Stimulated activated CD8-positive, alpha-beta memory T cell treated with anti-CD3 and anti-CD28 coated beads, Interleukin-4, amount 100 ng/mL, for 4 hours (primary cell): ENCODE data around the gene SLC5A4.
"Not testable (repeated sequence)": the region's sequence is repeated elsewhere in the genome, so short reads cannot be mapped to it uniquely, and the experiment has no call there.

ENCODE experiments used
- DNase-seq, 2 donors: peaks; one replicate each; pipeline ENCODE4 v3.0.0-alpha.2; 2020; ENCODE audit warnings: low read depth in 2 of 2, low spot score in 1 of 2

Gene SLC5A4

DNA sequence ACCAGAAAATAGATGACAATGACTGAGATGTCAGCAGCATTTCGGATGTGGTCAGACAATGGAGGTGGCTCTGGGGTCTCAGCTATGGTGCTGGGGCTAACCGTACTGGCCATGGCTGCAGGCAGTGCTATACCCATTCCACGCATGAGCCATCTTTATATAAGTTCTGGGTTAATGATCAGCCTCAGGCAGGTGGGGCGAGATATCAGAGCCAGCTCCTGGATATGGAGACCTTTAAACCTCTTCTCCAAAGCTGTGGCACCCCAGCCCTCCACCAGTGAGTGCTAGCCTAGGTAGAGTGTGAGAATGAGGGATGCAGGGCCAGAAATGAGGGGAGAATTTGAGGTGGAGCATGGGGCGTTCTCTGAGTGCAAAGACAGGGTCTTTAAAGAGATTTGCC is at the start of gene SLC5A4:
SLC5A4 (minus strand) TSS at position 131 of the 400 bp plus-strand sequence; CDS start at position 113, 18 bp downstream.
- DNase-seq = no peak

DNA sequence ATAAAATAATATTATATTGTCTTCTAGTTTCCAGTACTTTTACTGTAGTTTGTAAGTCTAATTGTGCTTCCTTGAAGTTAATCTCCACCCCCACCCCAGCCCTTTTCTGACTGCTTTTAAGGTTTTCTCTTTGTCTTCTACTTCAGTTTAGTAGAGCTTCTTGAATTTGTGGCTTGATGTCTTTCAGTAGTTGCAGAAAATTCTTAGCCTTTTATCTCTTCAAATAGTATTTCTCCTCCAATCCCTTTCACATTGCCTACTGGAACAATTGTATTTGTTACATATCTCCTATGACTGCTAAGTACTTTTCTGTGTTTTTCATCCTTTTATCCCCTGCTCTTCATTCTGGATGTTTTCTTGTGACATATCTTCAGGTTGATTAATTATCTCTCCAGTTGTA is 38.8 kb upstream of the SLC5A4 start:
- not testable (repeated sequence) for DNase-seq

DNA sequence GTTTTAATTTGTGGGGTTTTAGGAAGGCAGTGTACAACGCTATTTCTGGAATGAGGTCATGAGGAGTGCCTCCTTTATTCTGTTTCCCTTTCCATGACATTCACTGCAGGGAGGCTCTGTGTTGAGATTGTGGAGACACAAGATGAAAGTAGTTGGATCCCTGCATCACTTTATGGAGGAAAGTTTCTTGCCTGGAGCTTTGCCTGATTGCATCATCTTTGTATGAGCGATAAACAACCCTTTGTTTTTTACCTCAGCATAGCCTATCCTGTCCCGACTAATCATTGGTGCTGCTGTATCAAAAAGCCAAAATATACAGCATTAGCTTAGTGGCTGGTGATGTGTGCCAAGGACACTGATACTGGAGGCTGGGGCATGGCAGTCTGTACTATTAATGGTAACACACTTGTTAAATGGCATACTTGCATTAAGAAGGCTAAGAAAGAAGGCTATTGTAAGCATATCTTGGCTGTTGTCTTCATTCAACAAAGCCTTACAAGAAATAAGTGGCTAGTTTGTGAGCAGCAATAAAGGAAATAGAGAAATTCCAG is 31.2 kb upstream of the SLC5A4 start:
- no peak for DNase-seq

DNA sequence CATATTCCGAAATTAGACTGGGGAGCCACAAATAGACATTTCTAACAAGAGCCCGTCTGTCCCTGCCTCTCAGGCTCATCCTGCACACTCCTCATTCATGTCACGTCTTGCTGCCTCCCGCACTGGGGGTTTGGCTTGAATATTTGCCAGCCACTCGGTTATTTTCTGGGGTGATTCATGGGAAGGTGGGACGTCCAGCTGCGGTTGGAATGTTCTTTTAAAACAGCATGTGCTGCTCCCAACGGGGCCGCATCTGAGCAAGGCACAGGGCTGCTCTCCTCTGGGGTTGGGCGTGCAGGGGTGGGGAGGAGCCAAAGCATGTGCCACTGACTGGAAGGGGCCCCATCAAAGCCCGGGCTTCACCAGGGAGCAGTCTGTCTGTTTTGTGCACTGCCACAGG is 25.9 kb upstream of the SLC5A4 start:
- DNase-seq = no peak

DNA sequence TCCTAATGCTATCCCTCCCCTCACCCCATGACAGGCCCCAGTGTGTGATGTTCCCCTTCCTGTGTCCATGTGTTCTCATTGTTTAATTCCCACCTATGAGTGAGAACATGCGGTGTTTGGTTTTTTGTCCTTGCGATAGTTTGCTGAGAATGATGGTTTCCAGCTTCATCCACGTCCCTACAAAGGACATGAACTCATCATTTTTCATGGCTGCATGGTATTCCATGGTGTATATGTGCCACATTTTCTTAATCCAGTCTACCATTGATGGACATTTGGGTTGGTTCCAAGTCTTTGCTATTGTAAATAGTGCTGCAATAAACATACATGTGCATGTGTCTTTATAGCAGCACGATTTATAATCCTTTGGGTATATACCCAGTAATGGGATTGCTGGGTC is 20.2 kb upstream of the SLC5A4 start:
- DNase-seq = not testable (repeated sequence)

DNA sequence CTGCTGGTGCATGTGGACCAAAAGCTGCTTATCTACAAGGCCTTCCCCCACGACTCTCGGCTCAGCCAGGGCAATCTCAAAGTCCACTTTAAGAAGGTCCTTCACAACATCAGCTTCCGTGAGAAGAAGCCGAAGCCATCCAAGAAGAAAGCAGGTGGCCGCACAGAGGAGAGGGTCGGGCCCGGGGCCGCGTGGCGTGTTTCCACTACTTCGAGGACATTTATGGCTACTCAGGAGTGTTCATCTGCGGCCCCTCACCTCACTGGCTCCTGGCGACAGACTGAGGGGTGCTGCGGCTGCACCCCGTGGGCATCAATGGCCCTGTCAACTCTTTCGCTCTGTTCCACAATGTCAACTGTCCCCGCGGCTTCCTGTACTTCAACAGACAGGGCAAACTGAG is 16.2 kb upstream of the SLC5A4 start:
- DNase-seq = no peak

DNA sequence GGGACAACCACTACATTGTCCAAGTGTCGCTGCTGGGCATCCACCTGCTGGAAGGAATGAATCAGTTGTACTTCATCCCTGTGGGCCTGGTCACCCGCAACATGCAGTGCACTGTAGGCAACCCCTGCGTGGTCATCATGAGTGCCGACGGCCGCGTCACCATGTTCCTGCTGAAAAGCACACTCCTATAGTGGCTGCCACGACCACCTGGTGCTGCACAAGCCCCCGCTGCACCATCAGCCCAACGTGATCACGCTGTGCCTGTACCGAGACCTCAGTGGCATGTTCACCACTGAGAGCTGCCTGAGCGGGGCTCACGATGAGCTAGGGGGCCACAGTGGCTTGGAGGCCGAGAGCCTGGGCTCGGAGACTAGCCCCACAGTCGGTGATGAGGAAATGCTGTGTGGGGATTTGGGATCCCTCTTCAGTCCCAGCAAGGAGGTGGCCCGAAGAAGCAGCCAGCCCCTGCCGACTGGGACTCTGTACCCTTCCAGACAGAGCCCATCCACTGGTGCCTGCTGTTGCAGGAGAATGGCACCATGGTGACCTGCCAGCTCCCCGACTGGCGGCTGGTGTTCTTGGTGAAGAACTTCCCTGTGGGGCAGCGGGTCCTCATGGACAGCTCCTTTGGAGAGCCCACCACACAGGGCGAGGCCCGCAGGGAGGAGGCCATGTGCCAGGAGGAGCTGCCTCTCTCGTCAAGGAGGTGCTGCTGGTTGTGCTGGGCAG is 15.7 kb upstream of the SLC5A4 start:
- no peak for DNase-seq

DNA sequence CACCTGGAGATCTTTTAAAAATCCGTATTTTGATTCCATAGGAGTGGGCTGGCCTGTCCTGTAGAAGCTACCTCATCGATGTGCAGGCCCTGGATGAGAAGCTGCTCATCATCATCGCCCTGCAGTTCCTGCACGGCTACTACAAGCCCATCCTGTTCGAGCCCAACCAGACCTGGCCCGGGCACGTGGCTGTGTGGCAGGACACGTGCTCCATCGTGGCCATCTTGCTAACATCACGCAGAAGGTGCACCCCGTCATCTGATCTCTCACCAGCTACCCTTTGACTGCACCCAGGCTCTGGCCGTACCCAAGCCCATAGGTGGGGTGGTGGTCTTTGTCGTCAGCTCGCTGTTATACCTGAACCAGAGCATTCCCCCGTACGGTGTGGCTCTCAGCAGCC is 14.2 kb upstream of the SLC5A4 start:
- no peak for DNase-seq

DNA sequence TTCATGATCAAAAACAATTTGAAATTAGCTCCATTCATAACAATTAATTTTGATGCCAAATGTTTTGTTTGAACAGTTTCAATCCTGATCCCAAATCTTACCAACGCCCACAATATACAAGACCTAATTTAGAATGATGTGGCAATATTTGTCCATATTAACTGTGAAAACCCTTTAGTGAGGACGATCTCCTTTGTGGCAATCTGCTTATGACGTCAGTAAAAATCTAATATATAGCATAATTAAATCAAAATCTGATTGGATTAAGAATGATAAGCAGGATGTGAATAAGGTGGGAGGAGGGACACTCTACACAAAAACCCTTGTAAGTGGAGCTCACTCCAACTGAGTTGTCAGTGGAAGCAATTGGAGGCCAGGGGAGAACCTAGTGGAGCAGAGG is 11.9 kb upstream of the SLC5A4 start:
- DNase-seq = no peak

DNA sequence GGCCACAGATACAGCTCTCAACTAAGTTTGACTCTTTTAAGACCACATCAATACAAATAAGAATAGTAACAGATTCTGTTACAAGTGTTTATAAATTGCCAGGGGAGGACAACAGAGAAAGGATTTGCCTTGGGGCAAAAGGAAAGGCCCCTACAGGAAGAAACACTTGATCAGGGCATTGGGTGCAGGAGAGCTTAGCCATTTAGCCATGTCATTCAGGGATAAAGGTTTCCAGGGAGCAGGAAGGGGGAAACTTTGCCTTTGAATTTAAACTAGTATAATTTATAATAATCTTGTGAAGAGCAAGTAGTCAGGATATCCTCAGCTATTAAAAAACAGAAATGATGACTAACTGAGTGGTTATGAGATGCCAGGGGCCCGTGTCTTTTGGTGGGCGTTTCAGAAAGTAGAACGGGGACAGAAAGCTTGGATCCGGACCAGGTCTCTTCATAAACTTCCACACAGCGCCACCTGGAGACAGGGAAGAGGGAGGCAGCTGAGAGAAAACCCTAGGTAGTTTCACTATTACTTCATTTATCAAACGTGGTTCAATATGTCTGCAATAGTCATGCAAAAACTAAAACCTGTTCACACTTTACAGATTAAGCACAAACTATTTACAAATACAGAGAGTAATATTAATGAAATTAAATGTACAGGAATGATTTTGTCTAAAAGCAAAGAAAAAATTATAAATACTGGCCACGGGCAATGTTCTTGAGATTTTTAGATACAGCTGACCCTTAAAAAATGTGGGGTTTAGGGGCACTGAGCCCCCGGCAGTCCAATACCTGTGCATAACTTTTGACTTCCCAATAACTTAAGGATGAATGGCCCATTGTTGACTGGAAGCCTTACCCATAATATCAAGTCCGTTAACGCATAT is 11.0 kb upstream of the SLC5A4 start:
- DNase-seq = peak; percentile 33 to 56

DNA sequence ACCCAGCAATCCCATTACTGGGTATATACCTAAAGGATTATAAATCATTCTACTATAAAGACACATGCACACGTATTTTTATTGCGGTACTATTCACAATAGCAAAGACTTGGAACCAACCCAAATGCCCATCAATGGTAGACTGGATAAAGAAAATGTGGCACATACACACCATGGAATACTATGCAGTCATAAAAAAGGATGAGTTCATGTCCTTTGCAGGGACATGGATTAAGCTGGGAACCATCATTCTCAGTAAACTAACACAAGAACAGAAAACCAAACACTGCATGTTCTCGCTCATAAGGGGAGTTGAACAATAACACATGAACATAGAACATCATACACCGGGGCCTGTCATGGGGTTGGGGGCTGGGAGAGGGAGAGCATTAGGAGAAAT is 8.5 kb upstream of the SLC5A4 start:
- not testable (repeated sequence) for DNase-seq

DNA sequence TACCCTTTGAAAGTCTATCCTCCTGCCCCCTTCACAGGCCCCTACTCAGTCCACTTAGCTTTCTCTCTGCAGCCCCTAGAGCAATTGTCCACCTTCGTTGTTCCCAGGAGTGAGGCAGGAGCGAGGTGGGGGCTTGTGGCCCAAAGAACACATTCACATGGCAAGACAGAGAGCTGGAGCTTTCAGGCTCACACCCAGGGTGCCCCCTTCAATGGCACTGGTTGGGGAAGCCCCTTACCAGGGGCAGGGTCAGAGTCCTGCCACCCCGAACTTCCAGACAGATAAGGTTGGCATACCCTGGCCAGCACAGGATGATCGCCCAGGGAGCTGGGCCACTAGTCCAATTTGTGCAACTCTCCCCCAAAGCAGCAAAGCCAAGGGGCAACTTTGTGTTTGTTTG is 6.2 kb upstream of the SLC5A4 start:
- DNase-seq = no peak

DNA sequence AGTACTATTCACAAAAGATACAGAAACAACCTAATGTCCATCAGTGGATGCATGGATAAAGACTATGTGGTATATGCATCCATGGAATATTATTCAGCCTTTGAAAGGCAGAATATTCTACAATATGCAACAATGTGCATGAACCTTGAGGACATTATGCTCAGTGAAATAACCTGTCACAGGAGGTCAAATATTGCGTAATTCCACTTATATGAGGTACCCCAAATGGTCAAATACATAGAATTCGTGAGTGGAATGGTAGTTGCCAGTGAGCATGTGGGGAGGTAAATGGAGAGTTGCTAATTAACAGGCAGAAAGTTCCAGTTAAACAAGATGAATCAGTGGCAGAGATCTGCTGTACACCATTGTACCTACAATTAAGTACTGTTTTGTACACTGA is 3.6 kb upstream of the SLC5A4 start:
- DNase-seq = no peak

DNA sequence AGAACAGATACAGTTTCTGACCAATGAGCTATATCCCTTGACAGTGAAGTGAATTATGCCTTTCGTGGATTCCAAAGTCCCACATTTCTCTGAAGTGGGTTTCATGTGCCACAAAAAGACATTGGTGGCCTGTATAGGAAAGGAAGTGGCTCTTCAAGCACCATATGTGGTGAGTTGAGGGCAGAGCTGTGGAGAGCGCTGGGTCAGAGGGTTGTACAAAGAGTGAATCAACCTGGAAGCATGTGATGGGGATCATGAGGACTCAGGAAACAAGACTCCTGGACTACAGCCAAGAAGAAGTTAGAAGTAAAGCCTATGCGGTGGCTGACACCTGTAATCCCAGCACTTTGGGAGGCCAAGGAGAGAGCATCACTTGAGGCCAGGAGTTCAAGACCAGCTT is 579 bp upstream of the SLC5A4 start:
- no peak for DNase-seq

DNA sequence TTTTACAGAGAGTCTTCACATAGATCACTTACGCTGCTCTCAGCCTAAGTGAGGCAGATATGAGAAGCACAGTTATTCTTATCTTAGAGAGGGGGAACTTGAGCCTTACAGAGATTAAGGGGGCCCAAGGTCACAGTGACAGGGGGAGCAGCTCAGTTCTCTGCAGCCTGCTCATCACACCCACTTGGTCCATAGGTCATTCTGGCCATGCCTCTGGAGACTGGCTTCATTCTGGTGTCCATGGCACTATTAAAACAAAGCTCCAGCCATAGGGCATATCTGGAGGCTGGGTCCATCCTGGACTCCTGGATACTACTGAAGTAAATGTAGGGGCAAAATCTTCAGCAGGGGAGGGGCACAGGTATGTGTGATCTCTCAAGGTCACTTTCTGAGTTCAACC is 5.9 kb downstream of the SLC5A4 start:
- no peak for DNase-seq

DNA sequence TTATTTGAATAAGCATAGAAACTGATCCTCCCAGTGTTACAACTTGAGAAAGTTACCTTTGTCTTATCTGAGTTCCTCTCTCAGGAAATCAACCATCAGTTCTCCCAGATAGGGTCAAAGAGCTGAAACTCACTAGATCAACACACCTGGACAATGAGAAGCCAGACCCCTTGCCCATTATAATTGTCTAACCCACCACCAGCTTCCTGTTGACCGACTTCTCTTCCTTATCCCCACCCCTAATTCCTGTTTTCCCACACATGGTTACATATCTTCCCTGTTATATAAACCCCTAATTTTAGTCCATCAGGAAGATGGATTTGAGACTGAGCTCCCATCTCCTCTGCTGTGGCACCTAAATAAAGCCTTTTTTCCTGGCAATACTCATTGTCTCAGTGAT is 6.9 kb downstream of the SLC5A4 start:
- DNase-seq = no peak

DNA sequence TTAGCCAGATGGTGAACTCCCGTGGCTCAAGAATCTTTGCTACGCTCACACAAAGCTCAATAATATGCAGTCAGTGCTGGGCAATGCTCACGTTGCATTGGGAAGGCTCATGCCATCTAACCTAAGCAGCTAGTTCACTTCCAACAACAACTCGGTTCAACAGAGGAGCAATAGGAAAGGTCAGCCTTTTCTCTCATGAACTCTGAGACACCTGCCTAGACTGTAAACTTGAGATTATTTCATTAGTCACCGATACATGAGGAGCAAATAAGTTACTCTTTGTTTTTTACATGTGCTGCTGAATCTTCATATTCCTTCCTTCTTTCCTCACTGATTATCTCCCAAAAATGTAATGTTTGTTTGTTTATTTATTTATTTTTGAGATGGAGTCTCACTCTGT is 9.0 kb downstream of the SLC5A4 start:
- DNase-seq = no peak

DNA sequence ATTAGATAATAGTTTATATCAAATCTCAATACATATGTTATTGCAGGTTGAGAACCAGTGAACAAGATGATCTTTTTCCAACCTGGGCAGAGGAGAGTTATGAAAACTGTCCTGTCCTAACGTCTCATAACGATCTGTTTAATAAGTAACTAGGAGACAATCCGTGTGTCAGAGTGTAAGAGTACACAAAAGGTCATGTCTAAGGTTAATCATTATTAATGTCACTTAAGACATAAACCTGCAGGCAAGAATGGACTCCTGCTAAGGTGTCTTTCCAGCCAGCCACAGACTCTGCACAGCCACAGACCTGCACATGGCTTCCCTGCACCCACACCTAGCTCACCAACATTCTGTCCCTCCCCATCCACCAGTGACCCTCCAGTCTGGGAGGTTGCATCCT is 10.1 kb downstream of the SLC5A4 start:
- DNase-seq = no peak

DNA sequence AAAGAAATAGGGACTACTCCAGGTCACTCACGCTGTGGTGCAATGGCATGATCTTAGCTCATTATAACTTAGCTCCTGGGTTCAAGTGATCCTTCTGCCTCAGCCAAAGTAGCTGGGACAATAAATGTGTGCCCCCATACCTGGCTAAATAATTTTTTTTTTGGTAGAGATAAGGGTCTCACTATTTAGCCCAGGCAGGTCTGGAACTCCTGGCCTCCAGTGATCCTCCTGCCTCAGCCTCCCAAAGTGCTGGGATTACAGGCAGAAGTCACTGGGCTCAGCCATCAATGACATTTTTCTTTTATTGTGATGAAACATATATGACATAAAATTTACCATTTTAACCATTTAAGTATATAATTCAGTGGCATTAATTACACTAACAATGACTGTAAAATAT is 10.6 kb downstream of the SLC5A4 start:
- no peak for DNase-seq

DNA sequence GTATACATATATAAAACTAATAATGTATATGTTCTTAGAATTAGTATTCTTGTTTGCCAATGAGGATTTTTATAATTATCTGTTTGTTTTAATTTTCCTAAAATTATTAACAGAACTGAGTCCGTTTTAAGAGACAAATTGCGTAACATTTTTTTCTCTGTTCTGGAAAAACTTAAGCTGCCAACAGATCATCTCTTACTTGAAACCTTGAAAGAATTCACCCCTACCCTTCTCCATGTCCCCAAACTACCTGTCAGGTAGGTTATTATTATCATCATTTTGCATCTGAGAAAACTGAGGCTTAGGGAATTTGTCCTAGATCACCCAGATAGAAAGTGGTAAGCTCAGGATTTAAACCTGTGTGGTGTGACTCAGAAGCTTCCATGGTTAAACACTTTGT is 14.7 kb downstream of the SLC5A4 start:
- DNase-seq = no peak

DNA sequence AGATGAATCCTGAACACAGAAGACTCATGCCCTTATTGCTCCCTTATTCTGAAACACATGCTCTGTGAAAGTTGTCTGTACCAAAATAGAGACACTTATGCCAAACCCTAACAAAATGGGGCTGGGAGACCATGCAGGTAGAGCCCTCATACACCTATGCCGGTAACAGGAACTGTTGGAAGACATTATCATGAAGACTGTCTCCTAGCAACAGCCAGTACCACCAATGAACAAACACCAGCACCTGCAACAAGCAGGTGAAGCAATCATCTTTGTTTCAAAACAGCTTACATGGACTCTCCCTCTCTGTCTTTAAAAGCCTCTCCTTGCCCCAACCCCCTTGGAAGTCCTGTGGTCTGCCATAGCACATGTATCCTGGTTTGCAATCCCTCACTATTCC is 17.2 kb downstream of the SLC5A4 start:
- no peak for DNase-seq

DNA sequence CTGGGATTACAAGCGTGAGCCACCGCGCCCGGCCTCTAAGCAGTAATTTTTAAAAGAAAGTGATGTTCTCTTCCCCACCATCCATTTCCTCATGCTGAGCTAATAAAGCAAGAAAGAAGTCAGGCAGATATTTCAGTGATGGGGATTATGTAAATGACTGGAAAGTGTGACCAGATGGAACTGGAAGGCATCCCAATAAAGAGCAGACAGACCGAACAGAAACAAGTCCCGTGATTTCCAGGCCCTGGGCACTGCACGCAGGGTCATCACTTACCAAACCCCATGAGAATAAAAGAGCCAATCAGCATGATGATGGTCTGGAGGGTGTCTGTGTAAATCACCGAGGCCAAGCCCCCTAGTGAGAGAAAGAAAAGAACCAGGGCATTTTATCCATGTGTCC is 18.2 kb downstream of the SLC5A4 start:
- DNase-seq = no peak
